ENCODE results near the gene EIF4E1B. TPM values are rescaled to one million over a fixed set of nuclear protein-coding genes. Genes with fewer than 3 reads are reported as not detected.

EIF4E1B gene
- polyA plus RNA-seq, 1 donor from 2014 or later: 0.82 TPM

DNA sequence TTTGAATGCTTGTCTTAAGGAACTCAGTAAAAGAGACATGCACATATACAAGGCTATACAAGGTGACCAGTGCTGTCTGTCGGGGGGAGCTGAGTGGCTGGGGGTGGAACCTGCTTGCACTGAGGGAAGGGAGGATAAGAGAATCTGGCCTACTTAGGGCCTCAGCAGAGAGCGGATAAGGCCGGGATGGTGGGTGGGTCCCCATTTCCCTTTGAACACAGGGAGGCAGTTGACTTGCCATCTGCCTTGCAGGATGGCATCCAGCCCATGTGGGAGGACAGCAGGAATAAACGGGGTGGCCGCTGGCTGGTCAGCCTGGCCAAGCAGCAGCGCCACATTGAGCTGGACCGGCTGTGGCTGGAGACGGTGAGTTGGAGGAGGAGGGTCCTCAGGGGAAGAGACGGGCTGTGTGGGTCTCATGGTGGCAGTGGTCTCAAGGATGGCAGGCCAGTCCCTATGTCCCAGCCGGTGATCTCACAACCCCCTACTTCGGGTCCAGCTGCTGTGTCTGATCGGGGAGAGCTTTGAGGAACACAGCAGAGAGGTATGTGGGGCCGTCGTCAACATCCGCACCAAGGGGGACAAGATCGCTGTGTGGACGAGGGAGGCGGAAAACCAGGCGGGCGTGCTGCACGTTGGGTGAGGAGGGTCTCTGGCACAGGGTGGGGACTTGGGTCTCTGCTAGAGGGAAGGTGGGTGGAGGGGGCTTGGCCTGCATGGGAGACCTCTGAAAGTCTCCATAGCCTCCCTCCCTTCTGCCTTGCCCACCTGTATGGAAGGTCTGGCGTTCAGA is 14.6 kb downstream of the EIF4E1B start:
- Histone ChIP-seq H3K79me2 (replicated peaks; ENCODE audit: insufficient read depth, low read length) (peaks cover 9% of the 10 kb centered on the region), H3K27ac (ENCODE audit: low read length) (no peak overlapping the region), H3F3A (ENCODE audit: insufficient read depth, low read length, poor library complexity, severe bottlenecking) (no peaks in the 10 kb centered on the region), H3K27me3 (ENCODE audit: insufficient read depth, low read depth, low read length) (no peaks in the 10 kb centered on the region), H3K4me2 (ENCODE audit: low read length) (no peak overlapping the region), H3K4me3 (ENCODE audit: low read length) (no peak overlapping the region), H3K9me3 (ENCODE audit: low read length) (no peaks in the 10 kb centered on the region), H3K9ac (ENCODE audit: low read length) (no peak overlapping the region), H3K36me3 (ENCODE audit: insufficient read depth, low read length) (no peaks in the 10 kb centered on the region), H4K20me1 (ENCODE audit: insufficient read depth) (no peaks in the 10 kb centered on the region), H3K9me2 (ENCODE audit: insufficient read depth, low read length) (no peaks in the 10 kb centered on the region), H2AFZ (ENCODE audit: low read depth, low read length) (no peak overlapping the region)
- TF ChIP-seq POLR2AphosphoS5 (IDR thresholded peaks at IDR 0.05): no peak

GRCh38 chr5:176646049-176646706 is 15.7 kb downstream of the EIF4E1B start:
- H3K27me3 ChIP-seq (ENCODE audit: insufficient read depth, low read depth, low read length): no peaks in the 10 kb centered on the region
- no peak overlapping the region for H3K4me2 ChIP-seq (ENCODE audit: low read length)
- H3K36me3 ChIP-seq (ENCODE audit: insufficient read depth, low read length): no peaks in the 10 kb centered on the region
- no peaks in the 10 kb centered on the region for H3F3A ChIP-seq (ENCODE audit: insufficient read depth, low read length, poor library complexity, severe bottlenecking)
- TF ChIP-seq TAF1 (IDR thresholded peaks at IDR 0.05; ENCODE audit: low read depth) (no peak), EP300 (conservative IDR thresholded peaks at IDR 0.05; ENCODE audit: poor library complexity, severe bottlenecking) (no peak), EZH2 (IDR thresholded peaks at IDR 0.05; ENCODE audit: borderline replicate concordance, insufficient read depth, low read length, poor library complexity, severe bottlenecking) (no peak), MXI1 (conservative IDR thresholded peaks at IDR 0.05; ENCODE audit: poor library complexity, severe bottlenecking) (no peak), RAD21 (conservative IDR thresholded peaks at IDR 0.05) (no peak), SMC3 (conservative IDR thresholded peaks at IDR 0.05; ENCODE audit: poor library complexity) (no peak), POLR2AphosphoS5 (IDR thresholded peaks at IDR 0.05) (no peak)
- TF ChIP-seq, protein P1, sequence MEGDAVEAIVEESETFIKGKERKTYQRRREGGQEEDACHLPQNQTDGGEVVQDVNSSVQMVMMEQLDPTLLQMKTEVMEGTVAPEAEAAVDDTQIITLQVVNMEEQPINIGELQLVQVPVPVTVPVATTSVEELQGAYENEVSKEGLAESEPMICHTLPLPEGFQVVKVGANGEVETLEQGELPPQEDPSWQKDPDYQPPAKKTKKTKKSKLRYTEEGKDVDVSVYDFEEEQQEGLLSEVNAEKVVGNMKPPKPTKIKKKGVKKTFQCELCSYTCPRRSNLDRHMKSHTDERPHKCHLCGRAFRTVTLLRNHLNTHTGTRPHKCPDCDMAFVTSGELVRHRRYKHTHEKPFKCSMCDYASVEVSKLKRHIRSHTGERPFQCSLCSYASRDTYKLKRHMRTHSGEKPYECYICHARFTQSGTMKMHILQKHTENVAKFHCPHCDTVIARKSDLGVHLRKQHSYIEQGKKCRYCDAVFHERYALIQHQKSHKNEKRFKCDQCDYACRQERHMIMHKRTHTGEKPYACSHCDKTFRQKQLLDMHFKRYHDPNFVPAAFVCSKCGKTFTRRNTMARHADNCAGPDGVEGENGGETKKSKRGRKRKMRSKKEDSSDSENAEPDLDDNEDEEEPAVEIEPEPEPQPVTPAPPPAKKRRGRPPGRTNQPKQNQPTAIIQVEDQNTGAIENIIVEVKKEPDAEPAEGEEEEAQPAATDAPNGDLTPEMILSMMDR (IDR thresholded peaks at IDR 0.05; ENCODE audit: poor library complexity, severe bottlenecking): no peak
- TF ChIP-seq, protein P2, sequence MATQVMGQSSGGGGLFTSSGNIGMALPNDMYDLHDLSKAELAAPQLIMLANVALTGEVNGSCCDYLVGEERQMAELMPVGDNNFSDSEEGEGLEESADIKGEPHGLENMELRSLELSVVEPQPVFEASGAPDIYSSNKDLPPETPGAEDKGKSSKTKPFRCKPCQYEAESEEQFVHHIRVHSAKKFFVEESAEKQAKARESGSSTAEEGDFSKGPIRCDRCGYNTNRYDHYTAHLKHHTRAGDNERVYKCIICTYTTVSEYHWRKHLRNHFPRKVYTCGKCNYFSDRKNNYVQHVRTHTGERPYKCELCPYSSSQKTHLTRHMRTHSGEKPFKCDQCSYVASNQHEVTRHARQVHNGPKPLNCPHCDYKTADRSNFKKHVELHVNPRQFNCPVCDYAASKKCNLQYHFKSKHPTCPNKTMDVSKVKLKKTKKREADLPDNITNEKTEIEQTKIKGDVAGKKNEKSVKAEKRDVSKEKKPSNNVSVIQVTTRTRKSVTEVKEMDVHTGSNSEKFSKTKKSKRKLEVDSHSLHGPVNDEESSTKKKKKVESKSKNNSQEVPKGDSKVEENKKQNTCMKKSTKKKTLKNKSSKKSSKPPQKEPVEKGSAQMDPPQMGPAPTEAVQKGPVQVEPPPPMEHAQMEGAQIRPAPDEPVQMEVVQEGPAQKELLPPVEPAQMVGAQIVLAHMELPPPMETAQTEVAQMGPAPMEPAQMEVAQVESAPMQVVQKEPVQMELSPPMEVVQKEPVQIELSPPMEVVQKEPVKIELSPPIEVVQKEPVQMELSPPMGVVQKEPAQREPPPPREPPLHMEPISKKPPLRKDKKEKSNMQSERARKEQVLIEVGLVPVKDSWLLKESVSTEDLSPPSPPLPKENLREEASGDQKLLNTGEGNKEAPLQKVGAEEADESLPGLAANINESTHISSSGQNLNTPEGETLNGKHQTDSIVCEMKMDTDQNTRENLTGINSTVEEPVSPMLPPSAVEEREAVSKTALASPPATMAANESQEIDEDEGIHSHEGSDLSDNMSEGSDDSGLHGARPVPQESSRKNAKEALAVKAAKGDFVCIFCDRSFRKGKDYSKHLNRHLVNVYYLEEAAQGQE (IDR thresholded peaks at IDR 0.05; ENCODE audit: borderline replicate concordance): no peak
- no peak overlapping the region for H3K9ac ChIP-seq (ENCODE audit: low read length)
- peaks cover 9% of the 10 kb centered on the region for H3K79me2 ChIP-seq (replicated peaks; ENCODE audit: insufficient read depth, low read length)
- H3K9me3 ChIP-seq (ENCODE audit: low read length): no peaks in the 10 kb centered on the region
- no peaks in the 10 kb centered on the region for H3K9me2 ChIP-seq (ENCODE audit: insufficient read depth, low read length)
- no peaks in the 10 kb centered on the region for H4K20me1 ChIP-seq (ENCODE audit: insufficient read depth)
- H3K4me3 ChIP-seq (ENCODE audit: low read length): peak overlapping the region; percentile 83
- H3K27ac ChIP-seq (ENCODE audit: low read length): peak overlapping the region; percentile 37
- H2AFZ ChIP-seq (ENCODE audit: low read depth, low read length): no peak overlapping the region

Measured in neural cell (in vitro differentiated cells).